HEK293T (cell line): ENCODE measurements around the gene CDC14C.

ENCODE experiments used
- ARNT ChIP-seq: fragments of 450-650 bp; IDR thresholded peaks from 2 replicates; pipeline ENCODE4 v1.6.1; 2017; ENCODE audit warnings: mild to moderate bottlenecking
- BHLHE40 ChIP-seq: fragments of 450-650 bp; IDR thresholded peaks from 2 replicates; pipeline ENCODE4 v1.6.1; 2016; ENCODE audit warnings: mild to moderate bottlenecking, moderate library complexity, borderline replicate concordance
- CTBP1 ChIP-seq: fragments of 450-650 bp; IDR thresholded peaks from 2 replicates; pipeline ENCODE4 v1.6.1; 2016; ENCODE audit warnings: borderline replicate concordance
- ELF4 ChIP-seq: fragments of 450-650 bp; IDR thresholded peaks from 2 replicates; pipeline ENCODE4 v1.6.1; 2017; ENCODE audit warnings: antibody characterized with exemption
- FOXA1 ChIP-seq: fragments of 450-650 bp; IDR thresholded peaks from 2 replicates; pipeline ENCODE4 v1.6.1; 2016; ENCODE audit warnings: mild to moderate bottlenecking
- FOXM1 ChIP-seq: fragments of 450-650 bp; IDR thresholded peaks from 2 replicates; pipeline ENCODE4 v1.6.1; 2017; ENCODE audit warnings: mild to moderate bottlenecking, borderline replicate concordance
- HDGF ChIP-seq: fragments of 450-650 bp; IDR thresholded peaks from 2 replicates; pipeline ENCODE4 v1.6.1; 2017; ENCODE audit warnings: antibody characterized with exemption, borderline replicate concordance
- NFRKB ChIP-seq: fragments of 450-650 bp; IDR thresholded peaks from 2 replicates; pipeline ENCODE4 v1.6.1; 2016; ENCODE audit warnings: mild to moderate bottlenecking, moderate library complexity
- PKNOX1 ChIP-seq: fragments of 450-650 bp; IDR thresholded peaks from 2 replicates; pipeline ENCODE4 v1.6.1; 2016
- SP1 ChIP-seq: fragments of 450-650 bp; IDR thresholded peaks from 2 replicates; pipeline ENCODE4 v1.6.1; 2017
- SUZ12 ChIP-seq: fragments of 450-650 bp; IDR thresholded peaks from 2 replicates; pipeline ENCODE4 v1.6.1; 2016; ENCODE audit warnings: mild to moderate bottlenecking
- TARDBP ChIP-seq: fragments of 450-650 bp; IDR thresholded peaks from 2 replicates; pipeline ENCODE4 v1.6.1; 2016

GRCh38 chr7:48932126-48932910, 8.0 kb downstream of the CDC14C start:
- TF ChIP-seq TARDBP (no peak), ARNT (no peak), SP1 (no peak), ELF4 (no peak), SUZ12 (no peak), FOXM1 (no peak), CTBP1 (no peak), BHLHE40 (no peak), HDGF (no peak), NFRKB (no peak), FOXA1 (no peak), PKNOX1 (no peak)
